ENCODE measurements around the gene SERPINE2. TPM values are rescaled to one million over a fixed set of nuclear protein-coding genes. Genes with fewer than 3 reads are reported as not detected.

The SERPINE2 gene
- total RNA-seq, 1 experiment from 2014 or later, result 93.3 TPM

GRCh38 chr2:223981241-223981640 lies 57.8 kb downstream of the SERPINE2 start:
- ChIA-PET CTCF (interaction anchor here (1.2 kb wide), 1 partner anchor 11 kb away, joined by 4 read pairs; no protein-coding TSS in a partner anchor), RAD21 (ENCODE audit: low non-redundant PET in 1 of 2, low total read pairs in 2 of 2, uncharacterized antibody in 2 of 2, unreplicated experiment in 2 of 2) (no interaction called here), POLR2A (no interaction called here)
- no peak overlapping the region for H3K27ac ChIP-seq (ENCODE audit: low read depth, low read length)
- H3K9me3 ChIP-seq (ENCODE audit: control insufficient read depth in 1 of 2, insufficient read depth in 1 of 2, low read depth in 1 of 2, low read length in 2 of 2), result no peaks in the 10 kb centered on the region
- intact Hi-C loops (cut with micrococcal nuclease), result no loop called here
- H3K9me2 ChIP-seq (ENCODE audit: insufficient read depth), result no peaks in the 10 kb centered on the region
- no peak overlapping the region for H3K4me3 ChIP-seq (replicated peaks in 1 of 2; ENCODE audit: low read depth in 1 of 2, low read length in 2 of 2)
- H3K4me2 ChIP-seq (ENCODE audit: low read length), result no peak overlapping the region
- no peaks in the 10 kb centered on the region for H3K4me1 ChIP-seq (ENCODE audit: control insufficient read depth in 1 of 2, insufficient read depth in 2 of 2, low read length in 2 of 2)
- H3K36me3 ChIP-seq (ENCODE audit: control insufficient read depth in 1 of 2, insufficient read depth in 2 of 2, low read length in 2 of 2), result peaks cover 0 to 2% of the 10 kb centered on the region in 2 experiments; a peak in 1 of 4 replicates
- no TSS peak for BruUV-seq (replicated peaks)
- H3K27me3 ChIP-seq (ENCODE audit: insufficient read depth, low read length), result no peaks in the 10 kb centered on the region
- ATAC-seq (no peak), DNase-seq (ENCODE audit: low read depth, low spot score) (no peak)
- no peak overlapping the region for H2AFZ ChIP-seq (ENCODE audit: low read depth, low read length, poor library complexity, severe bottlenecking)
- no peak for TF ChIP-seq JUND (IDR thresholded peaks at IDR 0.05)
- TF ChIP-seq CBX3 (IDR thresholded peaks at IDR 0.05; ENCODE audit: low read depth), result no peak
- no peak for TF ChIP-seq POLR2AphosphoS5 (IDR thresholded peaks at IDR 0.05; ENCODE audit: low read depth, low read length)
- TF ChIP-seq RAD21 (IDR thresholded peaks at IDR 0.05; ENCODE audit: low read depth), result no peak
- no peak for TF ChIP-seq EGR1 (IDR thresholded peaks at IDR 0.05; ENCODE audit: low read depth)
- TF ChIP-seq ATF3 (IDR thresholded peaks at IDR 0.05), result no peak
- no peak for TF ChIP-seq POLR2A (IDR thresholded peaks at IDR 0.05; ENCODE audit: borderline replicate concordance, extremely low read depth, insufficient read depth, insufficient read length)
- TF ChIP-seq ZFX (IDR thresholded peaks at IDR 0.05), result no peak
- TF ChIP-seq REST (IDR thresholded peaks at IDR 0.05; ENCODE audit: low read depth), result no peak
- no peak for TF ChIP-seq SRF (IDR thresholded peaks at IDR 0.05; ENCODE audit: low read depth)
- no peak for TF ChIP-seq MAX (IDR thresholded peaks at IDR 0.05)
- TF ChIP-seq FOSL1 (IDR thresholded peaks at IDR 0.05; ENCODE audit: low read depth), result no peak
- TF ChIP-seq CTCF (IDR thresholded peaks at IDR 0.05 in 2 of 3, conservative IDR thresholded peaks at IDR 0.05 in 1 of 3; ENCODE audit: borderline replicate concordance in 1 of 3, insufficient read depth in 1 of 3, low read depth in 2 of 3, low read length in 2 of 3), result no peak
- no peaks in the 10 kb centered on the region for H4K20me1 ChIP-seq (ENCODE audit: insufficient read depth)
- H3K9ac ChIP-seq (ENCODE audit: low read length), result no peak overlapping the region
- H3K79me2 ChIP-seq (ENCODE audit: insufficient read depth, low read length), result no peaks in the 10 kb centered on the region

All from HCT116 (cell line).